Measurements from ENCODE around the gene TMEM14B. TPM values are rescaled to one million over a fixed set of nuclear protein-coding genes. Genes with fewer than 3 reads are reported as not detected.
"Not testable (repeated sequence)": the region's sequence is repeated elsewhere in the genome, so short reads cannot be mapped to it uniquely, and the experiment has no call there.

Gene TMEM14B
- 78.4 TPM for polyA plus RNA-seq
- long read RNA-seq, donor 1, transcript TMEM14B-202 (6 exons, 975 nt) = major isoform, 31 of 35 reads
- long read RNA-seq, donor 1, partial matches to known transcripts = 0 of 35 reads
- long read RNA-seq, donor 1, other reads (novel, unspliced or antisense) = 0 of 35 reads
- long read RNA-seq, donor 2, transcript TMEM14B-201 (5 exons, 787 nt) = minor isoform, 8 of 93 reads
- long read RNA-seq, donor 2, transcript TMEM14B-202 (6 exons, 975 nt) = major isoform, 72 of 93 reads
- long read RNA-seq, donor 2, partial matches to known transcripts = 5 of 93 reads
- long read RNA-seq, donor 2, other reads (novel, unspliced or antisense) = 5 of 93 reads
- long read RNA-seq, donor 3, transcript TMEM14B-202 (6 exons, 975 nt) = major isoform, 108 of 161 reads
- long read RNA-seq, donor 3, transcript TMEM14B-201 (5 exons, 787 nt) = minor isoform, 10 of 161 reads
- long read RNA-seq, donor 3, partial matches to known transcripts = 33 of 161 reads
- long read RNA-seq, donor 3, other reads (novel, unspliced or antisense) = 5 of 161 reads
- long read RNA-seq, donor 4, transcript TMEM14B-202 (6 exons, 975 nt) = major isoform, 6 of 6 reads
- long read RNA-seq, donor 4, partial matches to known transcripts = 0 of 6 reads
- long read RNA-seq, donor 4, other reads (novel, unspliced or antisense) = 0 of 6 reads
- long read RNA-seq, donor 5, transcript TMEM14B-201 (5 exons, 787 nt) = minor isoform, 6 of 43 reads
- long read RNA-seq, donor 5, transcript TMEM14B-202 (6 exons, 975 nt) = major isoform, 37 of 43 reads
- long read RNA-seq, donor 5, partial matches to known transcripts = 0 of 43 reads
- long read RNA-seq, donor 5, other reads (novel, unspliced or antisense) = 0 of 43 reads
- long read RNA-seq, donor 6, transcript TMEM14B-202 (6 exons, 975 nt) = major isoform, 59 of 82 reads
- long read RNA-seq, donor 6, partial matches to known transcripts = 11 of 82 reads
- long read RNA-seq, donor 6, other reads (novel, unspliced or antisense) = 0 of 82 reads
- long read RNA-seq, donor 7, transcript TMEM14B-202 (6 exons, 975 nt) = major isoform, 25 of 29 reads
- long read RNA-seq, donor 7, partial matches to known transcripts = 0 of 29 reads
- long read RNA-seq, donor 7, other reads (novel, unspliced or antisense) = 0 of 29 reads
- long read RNA-seq, donor 8, transcript TMEM14B-202 (6 exons, 975 nt) = major isoform, 96 of 133 reads
- long read RNA-seq, donor 8, transcript TMEM14B-205 (5 exons, 502 nt) = minor isoform, 5 of 133 reads
- long read RNA-seq, donor 8, transcript TMEM14B-201 (5 exons, 787 nt) = minor isoform, 10 of 133 reads
- long read RNA-seq, donor 8, partial matches to known transcripts = 20 of 133 reads
- long read RNA-seq, donor 8, other reads (novel, unspliced or antisense) = 0 of 133 reads
- long read RNA-seq, donor 9, transcript TMEM14B-202 (6 exons, 975 nt) = major isoform, 79 of 105 reads
- long read RNA-seq, donor 9, partial matches to known transcripts = 5 of 105 reads
- long read RNA-seq, donor 9, other reads (novel, unspliced or antisense) = 5 of 105 reads
- long read RNA-seq, donor 10, transcript TMEM14B-202 (6 exons, 975 nt) = major isoform, 58 of 95 reads
- long read RNA-seq, donor 10, transcript TMEM14B-201 (5 exons, 787 nt) = minor isoform, 5 of 95 reads
- long read RNA-seq, donor 10, partial matches to known transcripts = 14 of 95 reads
- long read RNA-seq, donor 10, other reads (novel, unspliced or antisense) = 10 of 95 reads
- long read RNA-seq, donor 11, transcript TMEM14B-202 (6 exons, 975 nt) = major isoform, 47 of 62 reads
- long read RNA-seq, donor 11, transcript TMEM14B-201 (5 exons, 787 nt) = minor isoform, 5 of 62 reads
- long read RNA-seq, donor 11, partial matches to known transcripts = 6 of 62 reads
- long read RNA-seq, donor 11, other reads (novel, unspliced or antisense) = 0 of 62 reads

DNA sequence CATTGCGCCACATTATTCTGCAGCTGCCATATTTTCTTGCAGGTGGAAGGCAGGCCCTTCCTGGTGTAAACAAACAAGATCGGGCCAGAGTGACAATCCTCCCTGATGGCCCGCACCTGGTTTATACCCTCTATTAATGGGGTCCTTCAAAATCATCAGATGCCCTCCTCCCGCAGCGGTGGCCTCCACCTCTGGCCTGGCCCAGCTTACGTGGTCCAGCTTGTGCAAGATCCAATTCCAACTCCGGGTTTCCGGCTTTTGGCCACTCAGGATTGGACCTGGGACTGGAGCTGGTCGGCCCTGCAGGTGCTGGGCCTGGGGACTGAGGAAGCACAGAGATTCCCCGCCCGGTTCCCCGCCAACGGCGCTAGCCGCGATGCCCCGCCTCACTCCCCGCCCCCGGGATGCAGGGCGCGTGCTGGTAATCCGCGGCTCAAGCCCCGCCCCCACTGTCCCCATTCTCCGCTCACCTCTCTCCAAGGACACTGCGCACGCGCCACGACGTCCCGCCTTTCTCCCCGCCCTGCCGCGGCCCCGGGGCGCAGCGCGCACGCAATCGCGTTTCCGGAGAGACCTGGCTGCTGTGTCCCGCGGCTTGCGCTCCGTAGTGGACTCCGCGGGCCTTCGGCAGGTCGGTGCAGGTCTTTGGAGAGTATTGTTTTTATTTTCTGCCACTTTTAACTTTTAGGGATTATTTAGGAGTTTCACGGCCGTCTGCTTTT is at the start of gene TMEM14B:
Gene TMEM14B (plus strand): TSS at position 555 of the 722 bp plus-strand sequence. CDS start 1,441 bp downstream, outside the sequence.
- H3K4me1 ChIP-seq (ENCODE audit: control insufficient read depth, insufficient read depth, low read length) = peaks cover 19% of the 10 kb centered on the region
- no peaks in the 10 kb centered on the region for H3K27me3 ChIP-seq (ENCODE audit: control insufficient read depth, insufficient read depth, low read length)
- no peaks in the 10 kb centered on the region for H3K9me3 ChIP-seq (ENCODE audit: control insufficient read depth, low read depth, low read length)
- WGBS (ENCODE audit: insufficient coverage, low lambda C conversion rate) = no CpG with 5 or more reads among the region's 52 CpGs
- peak within 1 kb of the TSS; percentile 83 for H3K4me3 ChIP-seq (ENCODE audit: low read length)
- H3K36me3 ChIP-seq (ENCODE audit: control insufficient read depth, insufficient read depth, low read length) = peaks cover 13% of the 10 kb centered on the region
- H3K27ac ChIP-seq (ENCODE audit: low read length) = peak within 1 kb of the TSS; percentile 62
- DNase-seq = peak; percentile 98 to 99

DNA sequence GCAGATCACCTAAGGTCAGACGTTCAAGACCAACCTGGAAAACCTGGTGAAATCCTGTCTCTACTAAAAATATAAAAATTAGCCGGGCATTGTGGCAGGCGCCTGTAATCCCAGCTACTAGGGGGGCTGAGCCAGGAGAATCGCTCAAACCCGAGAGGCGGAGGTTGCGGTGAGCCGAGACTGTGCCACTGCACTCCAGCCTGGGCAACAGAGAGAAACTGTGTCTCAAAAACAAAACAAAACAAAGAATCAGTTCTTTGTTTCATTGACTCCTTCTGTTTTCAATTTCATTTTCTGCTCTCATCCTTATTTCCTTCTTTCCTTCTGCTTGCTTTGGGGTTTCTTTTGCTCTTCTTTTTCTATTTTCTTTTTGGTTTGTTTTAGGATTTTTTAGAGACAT is 33.6 kb upstream of the TMEM14B start:
- Histone ChIP-seq H3K27me3 (ENCODE audit: control insufficient read depth, insufficient read depth, low read length) (no peaks in the 10 kb centered on the region), H3K4me1 (ENCODE audit: control insufficient read depth, insufficient read depth, low read length) (no peaks in the 10 kb centered on the region), H3K4me3 (ENCODE audit: low read length) (no peak overlapping the region), H3K36me3 (ENCODE audit: control insufficient read depth, insufficient read depth, low read length) (peaks cover 7% of the 10 kb centered on the region), H3K27ac (ENCODE audit: low read length) (no peak overlapping the region), H3K9me3 (ENCODE audit: control insufficient read depth, low read depth, low read length) (no peaks in the 10 kb centered on the region)
- WGBS (ENCODE audit: insufficient coverage, low lambda C conversion rate) = 92% methylated on average over 6 of the region's 8 CpGs
- DNase-seq = no peak

DNA sequence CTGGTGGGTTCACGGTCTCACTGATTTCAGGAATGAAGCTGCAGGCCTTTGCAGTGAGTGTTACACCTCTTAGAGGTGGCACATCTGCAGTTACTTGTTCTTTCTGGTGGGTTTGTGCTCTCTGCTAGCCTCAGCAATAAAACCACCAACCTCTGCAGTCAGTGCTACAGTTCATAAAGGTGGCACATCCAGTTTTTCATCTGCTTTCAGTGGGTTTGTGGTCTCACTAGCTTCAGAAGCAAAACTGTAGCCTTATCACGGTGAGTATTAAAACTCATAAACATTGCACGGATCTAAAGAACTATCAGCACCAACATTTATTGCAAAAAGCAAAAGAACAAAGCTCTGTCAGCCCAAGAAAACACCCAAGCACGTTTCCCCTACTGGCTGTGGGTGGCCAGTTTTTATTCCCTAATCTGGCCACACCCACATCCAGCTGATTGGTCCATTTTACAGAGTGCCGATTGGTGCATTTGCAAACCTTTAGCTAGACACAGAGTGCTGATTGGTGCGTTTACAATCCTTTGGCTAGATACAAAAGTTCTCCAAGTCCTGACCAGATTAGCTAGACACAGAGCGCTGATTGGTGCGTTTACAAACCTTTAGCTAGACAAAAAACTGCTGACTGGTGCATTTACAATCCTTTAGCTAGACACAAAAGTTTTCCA is 28.2 kb upstream of the TMEM14B start:
- H3K27me3 ChIP-seq (ENCODE audit: control insufficient read depth, insufficient read depth, low read length) = no peaks in the 10 kb centered on the region
- peak overlapping the region; percentile 84 for H3K27ac ChIP-seq (ENCODE audit: low read length)
- peaks cover 12% of the 10 kb centered on the region for H3K4me1 ChIP-seq (ENCODE audit: control insufficient read depth, insufficient read depth, low read length)
- peak overlapping the region; percentile 63 for H3K4me3 ChIP-seq (ENCODE audit: low read length)
- H3K9me3 ChIP-seq (ENCODE audit: control insufficient read depth, low read depth, low read length) = peaks cover 5% of the 10 kb centered on the region
- WGBS (ENCODE audit: insufficient coverage, low lambda C conversion rate) = 100% methylated on average over 1 of the region's 8 CpGs
- H3K36me3 ChIP-seq (ENCODE audit: control insufficient read depth, insufficient read depth, low read length) = no peaks in the 10 kb centered on the region
- no peak for DNase-seq

DNA sequence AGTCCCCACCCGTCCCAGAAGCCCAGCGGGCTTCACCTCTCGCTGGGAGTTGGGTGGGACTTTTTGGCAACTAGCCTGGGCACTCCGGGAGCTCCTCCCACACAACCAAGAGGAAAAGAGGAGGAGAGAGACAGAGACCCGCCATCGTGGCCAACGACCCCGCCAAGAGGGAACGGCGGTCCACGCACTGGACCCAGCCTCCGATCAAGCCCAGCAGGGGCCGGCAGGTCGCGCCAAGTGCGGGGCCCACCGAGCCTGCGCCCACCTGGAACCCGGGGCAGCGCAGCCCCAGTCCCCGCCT is 27.7 kb upstream of the TMEM14B start:
- Histone ChIP-seq H3K4me1 (ENCODE audit: control insufficient read depth, insufficient read depth, low read length) (peaks cover 16% of the 10 kb centered on the region), H3K27ac (ENCODE audit: low read length) (peak overlapping the region; percentile 84), H3K27me3 (ENCODE audit: control insufficient read depth, insufficient read depth, low read length) (no peaks in the 10 kb centered on the region), H3K4me3 (ENCODE audit: low read length) (peak overlapping the region; percentile 63), H3K9me3 (ENCODE audit: control insufficient read depth, low read depth, low read length) (peaks cover 5% of the 10 kb centered on the region), H3K36me3 (ENCODE audit: control insufficient read depth, insufficient read depth, low read length) (peaks cover 2% of the 10 kb centered on the region)
- no CpG with 5 or more reads among the region's 21 CpGs for WGBS (ENCODE audit: insufficient coverage, low lambda C conversion rate)
- peak in 1 of 2 donors; percentile 31 for DNase-seq

DNA sequence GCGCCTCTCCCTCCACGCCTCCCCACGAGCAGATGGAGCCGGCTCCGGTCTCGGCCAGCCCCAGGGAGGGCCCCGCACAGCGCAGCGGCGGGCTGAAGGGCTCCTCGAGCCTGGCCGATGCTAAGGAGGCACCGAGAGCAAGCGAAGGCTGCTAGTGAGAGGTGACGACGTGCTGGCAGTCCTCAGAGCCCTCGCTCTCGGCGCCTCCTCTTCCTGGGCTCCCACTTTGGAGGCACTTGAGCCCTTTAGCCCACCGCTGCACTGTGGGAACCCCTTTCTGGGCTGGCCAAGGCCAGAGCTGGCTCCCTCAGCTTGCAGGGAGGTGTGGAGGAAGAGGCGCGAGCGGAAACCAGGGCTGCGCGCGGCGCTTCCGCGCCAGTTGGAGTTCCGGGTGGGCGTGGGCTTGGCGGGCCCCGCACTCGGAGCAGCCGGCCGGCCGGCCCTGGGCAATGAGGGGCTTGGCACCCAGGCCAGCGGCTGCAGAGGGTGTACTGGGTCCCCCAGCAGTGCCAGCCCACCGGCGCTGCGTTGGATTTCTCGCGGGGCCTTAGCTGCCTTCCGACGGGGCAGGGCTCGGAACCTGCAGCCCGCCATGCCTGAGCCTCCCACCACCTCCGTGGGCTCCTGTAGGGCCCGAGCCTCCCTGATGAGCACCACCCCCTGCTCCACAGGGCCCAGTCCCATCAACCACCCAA is 27.2 kb upstream of the TMEM14B start:
- no CpG with 5 or more reads among the region's 49 CpGs for whole genome bisulfite sequencing (ENCODE audit: insufficient coverage, low lambda C conversion rate)
- peaks cover 7% of the 10 kb centered on the region for H3K36me3 ChIP-seq (ENCODE audit: control insufficient read depth, insufficient read depth, low read length)
- H3K4me3 ChIP-seq (ENCODE audit: low read length) = peak overlapping the region; percentile 63
- peak overlapping the region; percentile 84 for H3K27ac ChIP-seq (ENCODE audit: low read length)
- peak in 1 of 2 donors; percentile 71 for DNase-seq
- no peaks in the 10 kb centered on the region for H3K27me3 ChIP-seq (ENCODE audit: control insufficient read depth, insufficient read depth, low read length)
- peaks cover 5% of the 10 kb centered on the region for H3K9me3 ChIP-seq (ENCODE audit: control insufficient read depth, low read depth, low read length)
- peaks cover 19% of the 10 kb centered on the region for H3K4me1 ChIP-seq (ENCODE audit: control insufficient read depth, insufficient read depth, low read length)

DNA sequence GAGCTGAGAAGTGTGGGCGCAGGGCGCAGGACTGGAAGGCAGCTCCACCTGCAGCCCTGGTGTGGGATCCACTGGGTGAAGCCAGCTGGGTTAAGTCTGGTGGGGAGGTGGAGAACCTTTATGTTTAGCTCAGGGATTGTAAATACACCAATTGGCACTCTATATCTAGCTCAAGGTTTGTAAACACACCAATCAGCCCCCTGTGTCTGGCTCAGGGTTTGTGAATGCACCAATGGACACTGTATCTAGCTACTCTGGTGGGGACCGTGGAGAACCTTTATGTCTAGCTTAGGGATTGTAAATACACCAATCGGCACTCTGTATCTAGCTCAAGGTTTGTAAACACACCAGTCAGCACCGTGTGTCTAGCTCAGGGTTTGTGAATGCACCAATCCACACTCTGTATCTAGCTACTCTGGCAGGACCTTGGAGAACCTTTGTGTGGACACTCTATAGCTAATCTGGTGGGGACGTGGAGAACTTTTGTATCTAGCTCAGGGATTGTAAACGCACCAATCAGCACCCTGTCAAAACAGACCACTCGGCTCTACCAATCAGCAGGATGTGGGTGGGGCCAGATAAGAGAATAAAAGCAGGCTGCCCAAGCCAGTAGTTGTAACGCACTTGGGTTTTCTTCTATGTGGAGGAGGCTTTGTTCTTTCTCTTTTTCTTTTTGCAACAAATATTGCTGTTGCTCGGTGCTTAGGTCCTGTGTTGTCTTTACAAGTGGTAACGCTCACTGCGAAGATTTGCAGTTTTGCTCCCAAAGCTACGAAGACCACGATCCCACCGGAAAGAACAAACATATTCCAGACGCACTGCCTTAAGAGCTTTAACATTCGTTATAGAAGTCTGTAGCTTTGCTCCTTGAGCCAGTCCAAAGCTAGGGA is 26.4 kb upstream of the TMEM14B start:
- not testable (repeated sequence) for H3K9me3 ChIP-seq (ENCODE audit: control insufficient read depth, low read depth, low read length); DNase-seq; H3K27me3 ChIP-seq (ENCODE audit: control insufficient read depth, insufficient read depth, low read length)
- peak overlapping the region; percentile 63 for H3K4me3 ChIP-seq (ENCODE audit: low read length)
- peak overlapping the region; percentile 84 for H3K27ac ChIP-seq (ENCODE audit: low read length)
- WGBS (ENCODE audit: insufficient coverage, low lambda C conversion rate) = no CpG with 5 or more reads among the region's 17 CpGs
- peaks cover 13% of the 10 kb centered on the region for H3K36me3 ChIP-seq (ENCODE audit: control insufficient read depth, insufficient read depth, low read length)
- peaks cover 19% of the 10 kb centered on the region for H3K4me1 ChIP-seq (ENCODE audit: control insufficient read depth, insufficient read depth, low read length)

DNA sequence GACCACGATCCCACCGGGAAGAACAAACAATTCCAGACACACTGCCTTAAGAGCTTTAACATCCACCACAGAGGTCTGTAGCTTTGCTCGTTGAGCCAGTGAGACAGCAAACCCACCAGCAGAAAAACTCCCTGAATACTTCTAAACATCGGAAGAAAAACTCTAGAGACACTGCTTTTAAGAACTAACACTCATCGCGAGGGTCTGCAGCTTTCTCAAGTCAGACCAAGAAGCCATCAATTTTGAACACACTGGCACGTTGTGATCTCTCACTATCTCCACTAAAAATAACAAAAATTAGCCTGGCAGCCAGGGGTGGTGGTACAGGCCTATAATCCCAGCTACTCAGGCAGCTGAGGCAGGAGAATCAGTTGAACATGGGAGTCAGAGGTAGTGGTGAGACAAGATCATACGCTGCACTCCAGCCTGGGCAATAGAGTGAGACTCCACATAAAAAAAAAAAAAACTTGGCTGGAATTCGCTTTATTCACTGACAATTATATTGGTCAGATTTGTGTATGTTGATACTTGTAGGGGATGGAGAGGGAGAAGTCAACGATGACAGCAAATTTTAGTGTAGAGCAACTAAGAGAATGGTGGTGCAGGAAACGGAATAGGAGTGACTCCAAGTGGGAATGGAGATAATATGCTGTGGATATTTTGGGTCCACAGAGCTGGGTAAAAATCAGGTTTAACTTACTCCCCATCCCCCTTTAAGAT is 25.6 kb upstream of the TMEM14B start:
- H3K36me3 ChIP-seq (ENCODE audit: control insufficient read depth, insufficient read depth, low read length) = peaks cover 18% of the 10 kb centered on the region
- peaks cover 5% of the 10 kb centered on the region for H3K9me3 ChIP-seq (ENCODE audit: control insufficient read depth, low read depth, low read length)
- H3K4me3 ChIP-seq (ENCODE audit: low read length) = peak overlapping the region; percentile 81
- peaks cover 19% of the 10 kb centered on the region for H3K4me1 ChIP-seq (ENCODE audit: control insufficient read depth, insufficient read depth, low read length)
- whole genome bisulfite sequencing (ENCODE audit: insufficient coverage, low lambda C conversion rate) = 50% methylated on average over 2 of the region's 11 CpGs
- DNase-seq = no peak
- H3K27me3 ChIP-seq (ENCODE audit: control insufficient read depth, insufficient read depth, low read length) = no peaks in the 10 kb centered on the region
- peak overlapping the region; percentile 94 for H3K27ac ChIP-seq (ENCODE audit: low read length)
